Measurements from ENCODE around the gene HBG2. TPM values are rescaled to one million over a fixed set of nuclear protein-coding genes. Genes with fewer than 3 reads are reported as not detected.

The HBG2 gene
- polyA plus RNA-seq, 3 donors = not detected

GRCh38 chr11:5238486-5238885 is 16.1 kb downstream of the HBG2 start:
- no peak overlapping the region for H3K27ac ChIP-seq (ENCODE audit: low read depth, low read length)
- 26 to 42% (median 31%) methylated on average over 2 of the region's 2 CpGs for WGBS, 3 donors

GRCh38 chr11:5237420-5237819 is 17.2 kb downstream of the HBG2 start:
- no peak overlapping the region for H3K27ac ChIP-seq (ENCODE audit: low read depth, low read length)
- 44 to 88% (median 66%) methylated on average over 2 of the region's 2 CpGs for WGBS, 3 donors

- no peak overlapping the region for H3K27ac ChIP-seq (ENCODE audit: low read depth, low read length)
- WGBS, 3 donors = 82 to 87% (median 83%) methylated on average over 5 of the region's 5 CpGs
Observed at GRCh38 chr11:5235364-5236095, 19.1 kb downstream of the HBG2 start.

- H3K27ac ChIP-seq (ENCODE audit: low read depth, low read length) = no peak within 1 kb of the TSS
- 19 to 44% (median 31%) methylated on average over 2 of the region's 2 CpGs for WGBS, 3 donors
Observed at GRCh38 chr11:5234381-5234834, 20.2 kb downstream of the HBG2 start, which contains the start of gene HBD. TSS of gene HBD (minus strand) at chr11:5234483. CDS start at chr11:5234433, 50 bp downstream.

GRCh38 chr11:5233307-5233706 is 21.3 kb downstream of the HBG2 start:
- WGBS, 3 donors = 79 to 90% (median 84%) methylated on average over 1 of the region's 1 CpG

GRCh38 chr11:5232821-5233220 is 21.8 kb downstream of the HBG2 start:
- 96 to 100% (median 97%) methylated on average over 2 of the region's 2 CpGs for WGBS, 3 donors
- no peak overlapping the region for H3K27ac ChIP-seq (ENCODE audit: low read depth, low read length)

More at GRCh38 chr11:5233307-5233706, 21.3 kb downstream of the HBG2 start:
- H3K27ac ChIP-seq (ENCODE audit: low read depth, low read length) = no peak overlapping the region

- no peak overlapping the region for H3K27ac ChIP-seq (ENCODE audit: low read depth, low read length)
- WGBS, 3 donors = 59 to 63% (median 61%) methylated on average over 3 of the region's 3 CpGs
Observed at GRCh38 chr11:5232176-5232575, 22.4 kb downstream of the HBG2 start.

GRCh38 chr11:5231111-5231510 is 23.5 kb downstream of the HBG2 start:
- 82 to 87% (median 85%) methylated on average over 2 of the region's 2 CpGs for WGBS, 3 donors
- H3K27ac ChIP-seq (ENCODE audit: low read depth, low read length) = no peak overlapping the region

- WGBS, 3 donors = 88 to 89% (median 89%) methylated on average over 1 of the region's 1 CpG
- no peak overlapping the region for H3K27ac ChIP-seq (ENCODE audit: low read depth, low read length)
Observed at GRCh38 chr11:5230266-5230665, 24.3 kb downstream of the HBG2 start.

GRCh38 chr11:5229796-5230195 is 24.8 kb downstream of the HBG2 start:
- H3K27ac ChIP-seq (ENCODE audit: low read depth, low read length) = no peak overlapping the region
- WGBS, 3 donors = 80 to 90% (median 81%) methylated on average over 2 of the region's 2 CpGs

- WGBS, 3 donors = 89 to 100% (median 94%) methylated on average over 1 of the region's 1 CpG
- H3K27ac ChIP-seq (ENCODE audit: low read depth, low read length) = no peak overlapping the region
Observed at GRCh38 chr11:5229356-5229755, 25.2 kb downstream of the HBG2 start.

GRCh38 chr11:5228124-5228523 is 26.5 kb downstream of the HBG2 start:
- H3K27ac ChIP-seq (ENCODE audit: low read depth, low read length) = no peak overlapping the region
- WGBS, 3 donors = 57 to 75% (median 58%) methylated on average over 5 of the region's 5 CpGs

GRCh38 chr11:5227681-5228080 is 26.9 kb downstream of the HBG2 start:
- WGBS, 3 donors = 28 to 49% (median 37%) methylated on average over 1 of the region's 1 CpG
- H3K27ac ChIP-seq (ENCODE audit: low read depth, low read length) = no peak overlapping the region

GRCh38 chr11:5226732-5227310 is 27.8 kb downstream of the HBG2 start, which contains the start of gene HBB:
TSS of gene HBB (minus strand) at chr11:5227071. CDS start at chr11:5227021, 50 bp downstream.
- no peak within 1 kb of the TSS for H3K27ac ChIP-seq (ENCODE audit: low read depth, low read length)
- 80 to 88% (median 83%) methylated on average over 3 of the region's 3 CpGs for WGBS, 3 donors

- H3K27ac ChIP-seq (ENCODE audit: low read depth, low read length) = no peak overlapping the region
- WGBS, 3 donors = 58 to 67% (median 65%) methylated on average over 2 of the region's 2 CpGs
Observed at GRCh38 chr11:5225480-5225871, 29.1 kb downstream of the HBG2 start.

- WGBS, 3 donors = 74 to 78% (median 75%) methylated on average over 6 of the region's 6 CpGs
Observed at GRCh38 chr11:5224538-5225479, 29.8 kb downstream of the HBG2 start.

GRCh38 chr11:5223686-5224085 is 30.9 kb downstream of the HBG2 start:
- H3K27ac ChIP-seq (ENCODE audit: low read depth, low read length) = no peak overlapping the region
- 55 to 73% (median 70%) methylated on average over 1 of the region's 1 CpG for WGBS, 3 donors

More at GRCh38 chr11:5224538-5225479, 29.8 kb downstream of the HBG2 start:
- H3K27ac ChIP-seq (ENCODE audit: low read depth, low read length) = no peak overlapping the region

- 88 to 91% (median 90%) methylated on average over 6 of the region's 6 CpGs for WGBS, 3 donors
- no peak overlapping the region for H3K27ac ChIP-seq (ENCODE audit: low read depth, low read length)
Observed at GRCh38 chr11:5223146-5223545, 31.4 kb downstream of the HBG2 start.
